ENCODE data around the gene MYL2. TPM values are rescaled to one million over a fixed set of nuclear protein-coding genes. Genes with fewer than 3 reads are reported as not detected.

MYL2 gene
- polyA plus RNA-seq, 1 experiment: not detected

GRCh38 chr12:110888256-110888991, 32.0 kb downstream of the MYL2 start:
- DNase-seq (ENCODE audit: low read depth): no peak
- Histone ChIP-seq H3K36me3 (ENCODE audit: control insufficient read depth, insufficient read depth, low read length) (no peaks in the 10 kb centered on the region), H3K27me3 (ENCODE audit: control insufficient read depth, insufficient read depth, low read length) (no peaks in the 10 kb centered on the region), H3K4me3 (ENCODE audit: low read depth, low read length) (no peak overlapping the region)
- TF ChIP-seq CTCF (IDR thresholded peaks at IDR 0.05; ENCODE audit: insufficient read depth, low read depth, low read length): no peak
- CTCF ChIA-PET: interaction anchor here (0.6 to 3.1 kb wide), 22 partner anchors 10 to 442 kb away, joined by 3 to 16 read pairs (median 4); partner anchors contain the start of genes ARPC3, CCDC63, FAM216A and TCTN1
- POLR2A ChIA-PET: no interaction called here

GRCh38 chr12:110885152-110885840, 35.1 kb downstream of the MYL2 start:
- Histone ChIP-seq H3K4me3 (ENCODE audit: low read depth, low read length) (no peak overlapping the region), H3K27me3 (ENCODE audit: control insufficient read depth, insufficient read depth, low read length) (no peaks in the 10 kb centered on the region), H3K36me3 (ENCODE audit: control insufficient read depth, insufficient read depth, low read length) (no peaks in the 10 kb centered on the region)
- CTCF ChIA-PET: interaction anchor here (0.7 to 1.1 kb wide), 3 partner anchors 8 to 434 kb away, joined by 3 to 4 read pairs (median 3); no protein-coding TSS in a partner anchor
- TF ChIP-seq CTCF (IDR thresholded peaks at IDR 0.05; ENCODE audit: insufficient read depth, low read depth, low read length): no peak
- DNase-seq (ENCODE audit: low read depth): no peak
- POLR2A ChIA-PET: no interaction called here

GRCh38 chr12:110883251-110883650, 37.1 kb downstream of the MYL2 start:
- TF ChIP-seq CTCF (IDR thresholded peaks at IDR 0.05; ENCODE audit: insufficient read depth, low read depth, low read length): no peak
- H3K4me3 ChIP-seq (ENCODE audit: low read depth, low read length): no peak overlapping the region
- no peak for DNase-seq (ENCODE audit: low read depth)
- no peaks in the 10 kb centered on the region for H3K36me3 ChIP-seq (ENCODE audit: control insufficient read depth, insufficient read depth, low read length)
- POLR2A ChIA-PET: no interaction called here
- CTCF ChIA-PET: interaction anchor here (2.0 kb wide), 1 partner anchor 12 kb away, joined by 6 read pairs; no protein-coding TSS in a partner anchor
- no peaks in the 10 kb centered on the region for H3K27me3 ChIP-seq (ENCODE audit: control insufficient read depth, insufficient read depth, low read length)

- CTCF ChIA-PET: interaction anchor here (1.0 kb wide), 1 partner anchor 13 kb away, joined by 3 read pairs; no protein-coding TSS in a partner anchor
- POLR2A ChIA-PET: no interaction called here
- Histone ChIP-seq H3K4me3 (ENCODE audit: low read depth, low read length) (no peak overlapping the region), H3K36me3 (ENCODE audit: control insufficient read depth, insufficient read depth, low read length) (no peaks in the 10 kb centered on the region), H3K27me3 (ENCODE audit: control insufficient read depth, insufficient read depth, low read length) (peaks cover 1% of the 10 kb centered on the region; the same call in 1 of the 2 replicates)
- no peak for TF ChIP-seq CTCF (IDR thresholded peaks at IDR 0.05; ENCODE audit: insufficient read depth, low read depth, low read length)
- DNase-seq (ENCODE audit: low read depth): no peak
Observed at GRCh38 chr12:110880651-110881050, 39.7 kb downstream of the MYL2 start.

- ChIA-PET POLR2A (no interaction called here), CTCF (no interaction called here)
- Histone ChIP-seq H3K27me3 (ENCODE audit: control insufficient read depth, insufficient read depth, low read length) (peaks cover 1% of the 10 kb centered on the region; the same call in 1 of the 2 replicates), H3K4me3 (ENCODE audit: low read depth, low read length) (no peak overlapping the region), H3K36me3 (ENCODE audit: control insufficient read depth, insufficient read depth, low read length) (no peaks in the 10 kb centered on the region)
- no peak for TF ChIP-seq CTCF (IDR thresholded peaks at IDR 0.05; ENCODE audit: insufficient read depth, low read depth, low read length)
- no peak for DNase-seq (ENCODE audit: low read depth)
Observed at GRCh38 chr12:110874781-110875180, 45.6 kb downstream of the MYL2 start.
